Activated T-cell treated with anti-CD3 and anti-CD28 coated beads, Interleukin-2, amount 50 U/mL, for 24 hours (primary cell): ENCODE measurements around the gene STK32B.

Source experiments
- DNase-seq: peaks from one replicate; pipeline ENCODE4 v3.0.0-alpha.2; 2020
- H3K27ac Mint-ChIP-seq: 2 replicates; pipeline ENCODE4 v1.8.0; 2020; ENCODE audit warnings: mild to moderate bottlenecking, mixed read lengths
- H3K27me3 Mint-ChIP-seq: 2 replicates; pipeline ENCODE4 v1.8.0; 2020; ENCODE audit warnings: mixed read lengths
- H3K36me3 Mint-ChIP-seq: 2 replicates; pipeline ENCODE4 v1.8.0; 2020; ENCODE audit warnings: low read depth, mixed read lengths
- H3K4me1 Mint-ChIP-seq: 2 replicates; pipeline ENCODE4 v1.8.0; 2020; ENCODE audit warnings: low read depth, mixed read lengths
- H3K4me3 Mint-ChIP-seq: 2 replicates; pipeline ENCODE4 v1.8.0; 2020; ENCODE audit warnings: mild to moderate bottlenecking, moderate library complexity, mixed read lengths
- H3K9me3 Mint-ChIP-seq: 2 replicates; pipeline ENCODE4 v1.8.0; 2020; ENCODE audit warnings: mixed read lengths

Gene STK32B

DNA sequence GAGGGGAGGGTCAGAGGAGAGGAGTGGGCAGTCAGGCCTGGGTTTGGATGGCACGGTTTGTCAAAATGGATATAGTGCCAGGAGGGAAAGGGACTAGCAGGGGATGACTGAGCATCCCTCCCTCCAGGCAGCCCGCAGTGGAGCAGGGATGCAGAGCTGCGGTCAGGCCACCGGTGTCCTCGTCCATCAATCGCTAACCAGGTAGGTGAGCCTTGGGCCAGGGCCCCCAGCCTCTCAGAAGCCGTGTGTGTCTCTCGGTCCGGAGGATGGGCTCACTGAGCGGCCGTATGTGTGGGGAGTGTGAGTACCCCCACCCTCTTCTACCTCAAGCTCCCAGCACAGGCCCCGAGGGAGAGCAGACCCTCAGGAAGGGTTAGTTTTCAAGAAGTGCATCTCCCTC is 31.5 kb upstream of the STK32B start:
- H3K36me3 Mint-ChIP-seq = no peaks in the 10 kb centered on the region
- H3K4me1 Mint-ChIP-seq = no peaks in the 10 kb centered on the region
- peaks cover 40% of the 10 kb centered on the region for H3K27me3 Mint-ChIP-seq
- no peak overlapping the region for H3K4me3 Mint-ChIP-seq
- H3K9me3 Mint-ChIP-seq = no peaks in the 10 kb centered on the region
- H3K27ac Mint-ChIP-seq = no peak overlapping the region
- DNase-seq = no peak

DNA sequence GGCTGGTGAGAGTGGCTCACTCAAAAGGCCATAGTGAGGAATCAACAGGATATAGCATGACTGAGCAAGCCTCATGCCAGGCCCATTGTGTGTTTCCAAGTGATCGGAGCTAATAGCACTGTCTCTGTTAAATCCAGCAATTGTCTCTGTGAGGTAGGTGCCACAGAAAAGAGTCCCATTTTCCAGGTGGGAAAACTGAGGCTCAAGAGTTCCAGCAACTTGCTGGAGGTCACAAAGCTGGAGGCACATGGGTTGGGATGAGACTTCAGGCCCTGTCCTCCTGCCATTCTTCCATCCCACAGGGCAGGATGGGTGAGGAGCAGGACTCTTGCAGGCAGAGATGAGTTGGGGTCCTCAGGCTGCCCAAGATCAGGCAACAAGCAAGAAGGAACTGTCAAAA is 30.9 kb upstream of the STK32B start:
- Mint-ChIP-seq H3K27me3 (peaks cover 40% of the 10 kb centered on the region), H3K4me1 (no peaks in the 10 kb centered on the region), H3K9me3 (no peaks in the 10 kb centered on the region), H3K36me3 (no peaks in the 10 kb centered on the region), H3K4me3 (no peak overlapping the region), H3K27ac (no peak overlapping the region)
- no peak for DNase-seq

DNA sequence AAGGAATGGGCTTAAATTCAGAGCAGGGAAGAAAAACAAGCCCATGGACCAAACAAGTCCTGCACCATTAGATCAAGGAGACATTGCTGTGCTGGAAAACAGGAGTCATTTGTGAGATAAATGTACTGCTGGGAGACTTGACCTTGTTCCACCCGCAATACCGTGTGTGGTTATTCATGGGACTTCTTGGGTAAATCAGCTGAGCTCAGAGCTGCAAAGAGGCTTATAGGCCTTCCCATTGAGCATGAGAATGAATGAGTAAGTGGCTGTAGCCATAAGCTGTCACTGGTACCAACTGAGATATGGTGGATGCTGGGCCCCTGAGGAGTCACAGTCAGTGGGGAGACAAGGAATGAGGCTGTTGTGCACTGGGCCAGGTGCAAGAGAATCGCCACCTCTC is 29.7 kb upstream of the STK32B start:
- Mint-ChIP-seq H3K9me3 (no peaks in the 10 kb centered on the region), H3K36me3 (no peaks in the 10 kb centered on the region), H3K4me1 (no peaks in the 10 kb centered on the region), H3K4me3 (no peak overlapping the region), H3K27ac (no peak overlapping the region), H3K27me3 (peaks cover 39% of the 10 kb centered on the region)
- no peak for DNase-seq

DNA sequence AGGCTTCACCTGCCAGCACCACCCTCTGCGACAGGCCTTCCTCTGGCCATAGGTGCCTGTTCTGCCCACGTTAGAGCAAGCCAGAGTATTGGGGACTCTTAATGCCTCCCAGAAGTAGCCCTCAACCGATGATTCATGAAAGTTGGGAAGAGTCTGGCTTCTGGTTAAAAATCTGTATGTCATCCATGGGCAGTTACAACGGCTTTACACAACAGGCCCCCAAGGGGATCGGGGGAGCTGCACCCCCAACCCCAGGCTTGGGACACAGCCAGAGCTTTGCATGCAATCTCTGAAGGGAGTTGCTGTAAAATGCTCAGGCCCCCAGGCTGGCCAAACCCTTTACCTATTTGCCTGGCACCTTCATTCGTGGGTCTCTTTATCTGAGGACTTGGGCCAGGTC is 26.6 kb upstream of the STK32B start:
- no peaks in the 10 kb centered on the region for H3K36me3 Mint-ChIP-seq

DNA sequence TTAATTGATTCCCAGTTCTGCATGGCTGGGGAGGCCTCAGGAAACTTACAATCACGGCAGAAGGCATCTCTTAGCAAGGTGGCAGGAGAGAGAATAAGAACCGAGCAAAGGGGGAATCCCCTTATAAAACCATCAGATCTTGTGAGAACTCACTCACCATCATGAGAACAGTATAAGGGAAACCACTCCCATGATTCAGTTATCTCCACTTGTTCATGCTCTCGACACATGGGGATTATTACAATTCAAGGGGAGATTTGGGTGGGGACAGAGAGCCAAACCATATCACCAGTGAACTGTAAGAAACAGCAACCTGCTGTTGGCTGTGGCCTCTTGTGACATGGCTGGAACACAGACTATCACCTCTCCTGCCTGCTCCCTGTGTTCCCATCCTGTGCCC is 24.9 kb upstream of the STK32B start:
- Mint-ChIP-seq H3K27me3 (peaks cover 8% of the 10 kb centered on the region), H3K36me3 (no peaks in the 10 kb centered on the region), H3K4me1 (no peaks in the 10 kb centered on the region), H3K4me3 (no peak overlapping the region), H3K27ac (no peak overlapping the region), H3K9me3 (no peaks in the 10 kb centered on the region)
- DNase-seq = no peak

More for the DNA sequence above, 26.6 kb upstream of the STK32B start:
- no peaks in the 10 kb centered on the region for H3K9me3 Mint-ChIP-seq
- H3K27me3 Mint-ChIP-seq = peaks cover 17% of the 10 kb centered on the region
- DNase-seq = no peak
- H3K4me1 Mint-ChIP-seq = no peaks in the 10 kb centered on the region
- H3K4me3 Mint-ChIP-seq = no peak overlapping the region
- H3K27ac Mint-ChIP-seq = no peak overlapping the region

DNA sequence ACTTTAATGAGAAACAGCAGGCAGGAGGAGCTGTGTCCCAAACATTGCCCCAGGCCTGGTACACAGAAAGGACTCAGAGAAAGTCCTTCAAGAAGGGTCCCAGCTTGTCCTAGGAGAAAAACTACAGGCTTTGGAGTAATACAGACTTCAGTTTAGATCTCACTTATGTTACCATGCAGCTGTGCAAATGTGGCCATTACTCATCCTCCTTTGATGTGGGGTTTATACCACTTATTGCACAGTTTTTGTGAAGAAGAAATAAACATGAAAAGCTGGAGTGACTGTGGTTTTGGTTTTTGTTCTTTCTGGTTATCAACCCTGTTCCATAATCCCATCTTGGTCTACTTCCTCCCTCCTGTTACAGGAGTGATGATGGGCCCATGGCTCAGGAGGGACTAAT is 23.9 kb upstream of the STK32B start:
- no peaks in the 10 kb centered on the region for H3K9me3 Mint-ChIP-seq
- DNase-seq = no peak
- H3K4me1 Mint-ChIP-seq = no peaks in the 10 kb centered on the region
- peaks cover 8% of the 10 kb centered on the region for H3K27me3 Mint-ChIP-seq
- H3K4me3 Mint-ChIP-seq = no peak overlapping the region
- no peaks in the 10 kb centered on the region for H3K36me3 Mint-ChIP-seq
- H3K27ac Mint-ChIP-seq = no peak overlapping the region

DNA sequence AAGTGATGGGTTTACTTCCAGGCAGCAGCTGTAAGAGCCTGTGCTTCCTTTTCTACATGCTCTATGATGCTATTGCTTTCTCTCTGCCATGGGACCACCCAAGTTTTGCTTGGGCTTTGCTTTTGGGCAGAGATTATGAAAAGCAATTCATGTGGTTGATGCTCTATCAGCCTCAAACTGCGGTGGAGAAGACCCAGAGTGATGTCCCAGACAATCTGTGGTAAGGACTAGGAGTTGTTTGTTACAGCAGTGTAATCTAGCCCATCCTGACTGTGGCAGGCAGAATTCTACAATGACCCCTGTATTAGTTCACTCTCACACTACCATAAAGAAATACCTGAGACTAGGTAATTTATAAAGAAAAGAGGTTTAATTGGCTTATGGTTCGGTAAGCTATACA is 22.8 kb upstream of the STK32B start:
- peaks cover 8% of the 10 kb centered on the region for H3K27me3 Mint-ChIP-seq
- H3K4me3 Mint-ChIP-seq = no peak overlapping the region
- H3K27ac Mint-ChIP-seq = no peak overlapping the region
- no peak for DNase-seq
- no peaks in the 10 kb centered on the region for H3K9me3 Mint-ChIP-seq
- peaks cover 3% of the 10 kb centered on the region for H3K4me1 Mint-ChIP-seq
- no peaks in the 10 kb centered on the region for H3K36me3 Mint-ChIP-seq

DNA sequence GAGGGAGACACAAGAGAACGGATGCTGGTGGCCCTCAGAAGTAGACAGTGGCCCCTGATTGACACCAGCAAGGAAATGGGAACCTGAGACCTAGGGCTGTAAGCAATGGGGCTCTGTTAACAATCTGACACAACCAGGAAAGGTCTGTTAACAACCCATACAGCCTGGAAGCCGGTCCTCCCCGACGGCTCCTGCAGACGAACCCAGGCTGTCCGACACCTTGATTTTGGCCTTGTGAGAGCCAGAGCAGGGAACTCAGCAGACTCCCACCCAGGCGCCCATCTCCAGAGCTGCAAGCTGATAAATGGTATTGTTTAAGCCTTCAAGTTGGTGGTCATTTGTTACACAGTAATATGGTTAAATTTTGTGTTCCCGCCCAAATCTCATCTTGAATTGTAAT is 21.8 kb upstream of the STK32B start:
- Mint-ChIP-seq H3K36me3 (no peaks in the 10 kb centered on the region), H3K9me3 (no peaks in the 10 kb centered on the region), H3K4me3 (no peak overlapping the region), H3K27me3 (peaks cover 8% of the 10 kb centered on the region), H3K4me1 (peaks cover 8% of the 10 kb centered on the region), H3K27ac (no peak overlapping the region)
- no peak for DNase-seq

DNA sequence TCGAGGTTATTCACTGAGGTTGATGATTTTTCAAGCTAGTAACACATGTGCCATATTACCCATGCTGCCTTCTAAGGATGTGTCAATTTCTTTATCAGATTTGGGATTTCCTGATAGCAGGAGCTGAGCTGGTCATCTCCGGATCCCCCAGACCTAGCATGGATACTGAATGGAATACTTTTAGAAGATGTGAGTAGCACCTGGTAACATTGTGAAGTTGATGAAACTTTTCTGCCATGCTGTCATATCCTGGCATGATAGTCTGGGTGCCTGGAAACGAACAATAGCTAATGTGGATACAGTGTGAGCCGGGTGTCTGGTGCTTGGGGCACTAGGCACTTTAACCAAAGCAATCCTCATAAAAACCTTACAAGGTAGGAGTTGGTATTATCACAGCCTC is 21.1 kb upstream of the STK32B start:
- DNase-seq = no peak
- Mint-ChIP-seq H3K4me3 (no peak overlapping the region), H3K27me3 (peaks cover 9% of the 10 kb centered on the region), H3K27ac (no peak overlapping the region), H3K9me3 (no peaks in the 10 kb centered on the region), H3K36me3 (no peaks in the 10 kb centered on the region), H3K4me1 (peaks cover 8% of the 10 kb centered on the region)

DNA sequence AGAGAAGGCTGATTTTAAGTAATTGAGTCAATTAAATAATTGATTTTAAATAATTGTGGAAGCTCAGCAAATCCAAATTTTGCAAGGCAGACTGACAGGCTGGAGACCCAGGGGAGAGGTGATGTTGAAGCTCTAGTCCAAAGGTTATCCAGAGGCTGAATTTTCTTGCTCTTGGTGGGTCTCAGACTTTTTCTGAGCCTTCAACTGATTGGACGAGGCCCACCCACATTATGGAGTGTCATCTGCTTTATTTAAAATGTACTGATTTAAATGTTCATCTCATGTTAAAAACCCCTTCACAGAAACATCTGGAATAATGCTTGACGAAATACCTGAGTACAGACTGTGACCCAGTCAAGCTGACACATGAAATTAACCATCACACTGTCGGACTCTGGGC is 20.4 kb upstream of the STK32B start:
- H3K9me3 Mint-ChIP-seq = no peaks in the 10 kb centered on the region
- peaks cover 8% of the 10 kb centered on the region for H3K4me1 Mint-ChIP-seq
- no peak overlapping the region for H3K4me3 Mint-ChIP-seq
- peaks cover 4% of the 10 kb centered on the region for H3K27me3 Mint-ChIP-seq
- no peak for DNase-seq
- H3K27ac Mint-ChIP-seq = no peak overlapping the region
- H3K36me3 Mint-ChIP-seq = no peaks in the 10 kb centered on the region

DNA sequence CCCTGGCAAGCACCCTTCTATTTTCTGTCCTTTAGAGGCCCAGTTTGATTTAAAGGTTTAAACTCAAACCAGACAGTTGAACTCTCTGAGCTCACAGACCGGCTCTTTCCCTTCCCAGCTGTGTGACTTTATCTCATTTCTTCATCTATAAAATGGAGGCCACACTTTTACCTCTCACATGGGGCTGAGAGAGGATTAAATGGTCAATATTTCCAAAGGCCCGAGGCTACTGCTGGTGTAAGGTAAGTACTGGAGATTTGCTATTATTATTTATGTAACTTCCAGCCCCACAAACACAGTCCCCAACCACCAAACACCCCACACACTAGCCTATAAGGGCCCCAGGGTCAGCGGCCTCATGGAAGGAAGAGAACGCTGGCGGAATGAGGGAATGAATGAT is 18.5 kb upstream of the STK32B start:
- no peaks in the 10 kb centered on the region for H3K9me3 Mint-ChIP-seq
- H3K4me1 Mint-ChIP-seq = peaks cover 8% of the 10 kb centered on the region
- peaks cover 3% of the 10 kb centered on the region for H3K27me3 Mint-ChIP-seq
- DNase-seq = no peak
- H3K27ac Mint-ChIP-seq = no peak overlapping the region
- no peaks in the 10 kb centered on the region for H3K36me3 Mint-ChIP-seq
- no peak overlapping the region for H3K4me3 Mint-ChIP-seq

DNA sequence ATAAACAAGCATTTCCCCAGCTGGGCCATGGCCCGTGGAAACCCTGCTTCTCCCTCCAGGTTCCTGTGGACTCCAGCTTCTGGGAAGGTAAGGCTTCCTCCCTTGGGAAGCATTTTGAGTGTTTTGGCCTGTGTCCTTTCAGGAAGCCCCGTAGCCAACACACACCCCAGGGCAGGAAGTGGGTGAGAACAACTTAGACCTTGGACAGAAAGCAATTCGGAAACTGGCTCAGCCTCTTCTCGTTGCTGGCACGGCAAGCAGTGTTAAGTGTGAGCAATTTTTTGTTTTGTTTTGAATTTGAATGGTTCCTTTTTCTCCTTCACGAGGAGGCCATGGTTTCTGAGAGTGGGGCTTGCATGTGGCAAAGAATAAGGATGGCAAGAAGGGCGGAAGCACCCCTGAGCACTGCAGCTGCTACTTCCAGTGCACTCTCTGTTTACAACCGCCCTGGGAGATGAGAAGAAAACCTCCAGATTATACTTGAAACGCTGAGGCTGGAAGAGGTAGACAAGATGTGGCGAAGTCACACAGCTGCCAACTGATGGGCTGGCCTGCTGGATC is 17.9 kb upstream of the STK32B start:
- Mint-ChIP-seq H3K36me3 (no peaks in the 10 kb centered on the region), H3K27ac (no peak overlapping the region), H3K9me3 (no peaks in the 10 kb centered on the region), H3K4me1 (peaks cover 8% of the 10 kb centered on the region), H3K27me3 (peaks cover 3% of the 10 kb centered on the region), H3K4me3 (no peak overlapping the region)
- DNase-seq = no peak

DNA sequence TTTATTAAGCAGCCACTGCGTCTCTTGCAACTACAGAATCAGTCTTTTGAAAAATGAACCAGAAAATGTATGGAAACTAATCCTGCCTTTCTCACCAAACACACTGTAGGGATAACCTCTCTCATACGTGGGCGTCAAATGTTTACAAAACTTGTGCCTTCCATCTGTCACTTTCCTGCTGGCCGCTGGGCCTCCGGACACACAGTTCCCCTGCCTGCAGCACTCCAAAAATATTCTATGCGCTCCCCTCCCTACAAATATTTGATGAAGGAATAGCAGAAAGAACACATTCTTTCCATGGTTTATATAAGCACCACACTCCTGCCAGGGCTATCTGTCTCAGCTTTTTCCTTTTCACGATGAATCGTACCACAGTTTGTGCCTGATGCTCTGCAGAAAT is 17.1 kb upstream of the STK32B start:
- Mint-ChIP-seq H3K4me3 (no peak overlapping the region), H3K27ac (no peak overlapping the region), H3K27me3 (peaks cover 3% of the 10 kb centered on the region), H3K9me3 (no peaks in the 10 kb centered on the region), H3K4me1 (peaks cover 8% of the 10 kb centered on the region), H3K36me3 (no peaks in the 10 kb centered on the region)
- no peak for DNase-seq

DNA sequence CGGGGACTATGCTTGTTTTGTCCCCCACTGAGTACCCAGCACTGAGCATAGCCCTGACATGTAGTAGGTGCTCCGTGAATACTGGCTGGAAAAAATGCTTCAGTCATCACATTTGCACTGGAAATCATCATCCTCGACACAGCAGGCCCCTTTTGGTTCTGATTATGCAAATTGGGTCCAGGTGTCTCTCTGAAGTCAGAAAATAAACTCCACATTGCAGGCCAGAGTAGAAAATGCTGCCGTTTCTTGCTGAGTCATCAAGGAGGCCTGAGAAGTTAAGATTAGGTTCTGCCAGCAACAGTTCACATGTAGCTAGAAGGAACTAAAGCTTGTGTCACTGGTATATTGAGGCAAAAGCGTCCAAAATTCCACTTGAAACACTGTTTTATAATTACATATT is 15.0 kb upstream of the STK32B start:
- Mint-ChIP-seq H3K36me3 (no peaks in the 10 kb centered on the region), H3K4me1 (peaks cover 8% of the 10 kb centered on the region)

DNA sequence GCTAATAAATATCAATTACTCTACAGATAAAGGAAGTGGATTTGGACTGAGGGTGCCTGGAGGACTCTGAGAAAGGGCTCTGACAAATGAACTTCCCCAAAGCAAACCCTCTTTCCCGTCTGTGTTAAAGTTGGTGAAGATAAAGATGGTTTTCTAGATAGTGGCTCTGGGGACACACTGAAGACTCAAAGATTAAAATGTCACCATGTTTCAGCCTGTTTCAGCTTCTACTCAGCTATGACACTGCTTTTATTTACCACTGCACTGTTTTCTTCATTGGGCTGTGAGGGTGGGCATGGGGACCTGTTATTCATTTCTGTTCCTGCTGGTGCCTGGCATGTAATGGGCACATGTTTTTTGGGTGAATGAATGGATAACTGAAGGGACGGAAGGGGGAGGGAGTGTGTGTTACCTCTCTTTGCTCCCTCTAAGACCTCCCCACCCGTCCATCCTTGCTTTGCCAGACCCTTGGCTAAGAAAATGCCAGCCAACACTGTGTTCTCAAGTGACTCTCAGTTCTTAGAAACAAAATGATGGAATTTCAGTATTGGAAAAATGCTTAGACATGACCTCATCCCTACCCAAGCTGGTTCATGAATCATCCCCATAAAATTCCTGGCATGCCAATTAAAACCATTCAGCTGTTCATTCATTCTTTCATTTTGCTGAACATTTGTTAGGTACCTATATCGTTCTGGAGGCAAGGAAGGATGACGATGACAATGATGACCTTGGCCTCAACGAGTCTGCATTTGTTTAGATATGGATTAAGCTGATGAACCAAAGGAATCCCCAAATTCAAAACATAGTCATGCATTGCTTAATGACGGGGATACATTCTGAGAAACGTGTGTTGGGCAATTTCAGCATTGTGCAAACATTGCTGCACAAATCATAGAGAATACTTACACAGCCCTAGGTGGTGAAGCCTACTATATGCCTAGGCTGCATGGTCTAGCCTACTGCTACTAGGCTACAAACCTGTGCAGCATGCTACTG is 13.4 kb upstream of the STK32B start:
- no peak overlapping the region for H3K27ac Mint-ChIP-seq
- H3K4me1 Mint-ChIP-seq = peaks cover 8% of the 10 kb centered on the region
- H3K27me3 Mint-ChIP-seq = peaks cover 3% of the 10 kb centered on the region
- DNase-seq = no peak
- H3K9me3 Mint-ChIP-seq = no peaks in the 10 kb centered on the region
- no peak overlapping the region for H3K4me3 Mint-ChIP-seq
- no peaks in the 10 kb centered on the region for H3K36me3 Mint-ChIP-seq

More for the DNA sequence above, 15.0 kb upstream of the STK32B start:
- H3K27ac Mint-ChIP-seq = no peak overlapping the region
- DNase-seq = no peak
- peaks cover 3% of the 10 kb centered on the region for H3K27me3 Mint-ChIP-seq
- no peaks in the 10 kb centered on the region for H3K9me3 Mint-ChIP-seq
- no peak overlapping the region for H3K4me3 Mint-ChIP-seq
